GM13976 (cell line): ENCODE results near the gene TMOD1.

Source experiments
- DNase-seq: peaks from one replicate; pipeline ENCODE4 v3.0.0; 2012; ENCODE audit warnings: low spot score
- in situ Hi-C: fragments of 300-500 bp; cut with MboI; formaldehyde crosslinking; loops from one replicate; pipeline ENCODE4 v1.12.0; 2022; ENCODE audit warnings: low sequenced_read_pairs, mixed read lengths, inconsistent platforms; ENCODE audit not compliant: unreplicated experiment
- TF ChIP-seq, protein P1 (sequence below): IDR thresholded peaks from 2 replicates; pipeline ENCODE4 v1.5.1; 2012; ENCODE audit warnings: borderline replicate concordance, mild to moderate bottlenecking; ENCODE audit not compliant: insufficient read depth; ENCODE audit errors: extremely low read depth, missing control alignments, control extremely low read depth

TMOD1 gene

GRCh38 chr9:97500263-97500662 is 1.2 kb upstream of the TMOD1 start:
- TF ChIP-seq, protein P1, sequence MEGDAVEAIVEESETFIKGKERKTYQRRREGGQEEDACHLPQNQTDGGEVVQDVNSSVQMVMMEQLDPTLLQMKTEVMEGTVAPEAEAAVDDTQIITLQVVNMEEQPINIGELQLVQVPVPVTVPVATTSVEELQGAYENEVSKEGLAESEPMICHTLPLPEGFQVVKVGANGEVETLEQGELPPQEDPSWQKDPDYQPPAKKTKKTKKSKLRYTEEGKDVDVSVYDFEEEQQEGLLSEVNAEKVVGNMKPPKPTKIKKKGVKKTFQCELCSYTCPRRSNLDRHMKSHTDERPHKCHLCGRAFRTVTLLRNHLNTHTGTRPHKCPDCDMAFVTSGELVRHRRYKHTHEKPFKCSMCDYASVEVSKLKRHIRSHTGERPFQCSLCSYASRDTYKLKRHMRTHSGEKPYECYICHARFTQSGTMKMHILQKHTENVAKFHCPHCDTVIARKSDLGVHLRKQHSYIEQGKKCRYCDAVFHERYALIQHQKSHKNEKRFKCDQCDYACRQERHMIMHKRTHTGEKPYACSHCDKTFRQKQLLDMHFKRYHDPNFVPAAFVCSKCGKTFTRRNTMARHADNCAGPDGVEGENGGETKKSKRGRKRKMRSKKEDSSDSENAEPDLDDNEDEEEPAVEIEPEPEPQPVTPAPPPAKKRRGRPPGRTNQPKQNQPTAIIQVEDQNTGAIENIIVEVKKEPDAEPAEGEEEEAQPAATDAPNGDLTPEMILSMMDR = no peak
- no peak for DNase-seq
- in situ Hi-C loops = no loop called here

- DNase-seq = no peak
- in situ Hi-C loops = no loop called here
- TF ChIP-seq, protein P1 = no peak
Measured at GRCh38 chr9:97500765-97501176, 695 bp upstream of the TMOD1 start.

DNA sequence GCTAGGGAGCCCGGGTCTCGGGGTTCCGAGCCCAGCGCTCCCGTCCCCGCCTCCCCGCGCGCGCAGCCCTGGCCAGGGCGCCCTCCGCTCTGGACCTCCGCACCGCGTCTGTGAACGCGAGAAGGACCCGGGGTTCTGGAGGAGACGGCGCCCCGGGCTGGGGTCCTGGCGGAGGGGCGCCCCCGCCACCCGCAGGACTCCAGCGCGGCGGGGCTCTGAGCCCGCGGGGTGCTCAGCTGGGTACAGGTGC is 431 bp downstream of the TMOD1 start:
- TF ChIP-seq, protein P1 = no peak
- in situ Hi-C loops = no loop called here
- no peak for DNase-seq

- TF ChIP-seq, protein P1 = peak; percentile 10
- peak; percentile 61 for DNase-seq
Measured at GRCh38 chr9:97502222-97502983, 937 bp downstream of the TMOD1 start.

GRCh38 chr9:97502984-97503861 is 1.8 kb downstream of the TMOD1 start:
- no peak for DNase-seq
- TF ChIP-seq, protein P1 = no peak
- in situ Hi-C loops = no loop called here

More at GRCh38 chr9:97502222-97502983, 937 bp downstream of the TMOD1 start:
- in situ Hi-C loops = no loop called here

DNA sequence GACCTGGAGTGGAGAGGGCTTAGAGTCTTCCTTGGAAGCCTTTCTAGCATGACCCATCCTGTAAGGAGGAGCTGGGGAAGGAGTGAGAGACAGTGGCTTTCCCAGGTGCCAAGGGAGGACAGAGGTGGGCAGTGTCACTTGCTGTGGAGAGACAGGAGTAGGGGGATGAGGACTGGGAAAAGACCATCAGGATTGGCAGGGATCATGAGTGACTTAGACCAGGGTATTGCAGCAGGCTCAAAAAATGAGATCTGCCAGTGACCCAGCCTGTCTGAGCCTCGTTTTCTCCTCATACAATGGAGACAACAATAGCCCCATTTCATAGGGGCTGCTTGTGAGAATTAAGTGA is 2.4 kb downstream of the TMOD1 start:
- no peak for DNase-seq
- TF ChIP-seq, protein P1 = no peak
- in situ Hi-C loops = no loop called here
